Esophagus (tissue), 2 donors: Measurements from ENCODE around the gene HERPUD1. TPM values are rescaled to one million over a fixed set of nuclear protein-coding genes. Genes with fewer than 3 reads are reported as not detected.
"Not testable (repeated sequence)": the region's sequence is repeated elsewhere in the genome, so short reads cannot be mapped to it uniquely, and the experiment has no call there.

Experiments used
- H3K27ac ChIP-seq, 2 donors: one replicate each; pipeline ENCODE4 v1.5.1; 2013; ENCODE audit warnings: low read depth in 2 of 2, mild to moderate bottlenecking in 2 of 2, inconsistent platforms in 1 of 2, low read length in 1 of 2, moderate library complexity in 1 of 2
- H3K27me3 ChIP-seq, 2 donors: one replicate each; pipeline ENCODE4 v1.6.1; 2013; ENCODE audit warnings: low read length in 2 of 2, control low read depth in 1 of 2, mild to moderate bottlenecking in 1 of 2; ENCODE audit not compliant: insufficient read depth in 2 of 2, control insufficient read depth in 1 of 2
- H3K36me3 ChIP-seq, 2 donors: one replicate each; pipeline ENCODE4 v1.6.1; 2013; ENCODE audit warnings: low read length in 1 of 2; ENCODE audit not compliant: control insufficient read depth in 2 of 2, insufficient read depth in 2 of 2
- H3K4me1 ChIP-seq, 2 donors: one replicate each; pipeline ENCODE4 v1.6.1; 2013; ENCODE audit warnings: low read length in 1 of 2; ENCODE audit not compliant: control insufficient read depth in 2 of 2, insufficient read depth in 2 of 2
- H3K4me3 ChIP-seq, 2 donors: one replicate each; pipeline ENCODE4 v1.5.1; 2013; ENCODE audit warnings: low read length in 2 of 2, mild to moderate bottlenecking in 2 of 2, low read depth in 1 of 2, moderate library complexity in 1 of 2
- H3K9me3 ChIP-seq, 2 donors: one replicate each; pipeline ENCODE4 v1.6.1; 2013; ENCODE audit warnings: mild to moderate bottlenecking in 2 of 2, low read depth in 1 of 2, low read length in 1 of 2, moderate library complexity in 1 of 2; ENCODE audit not compliant: control insufficient read depth in 2 of 2, insufficient read depth in 1 of 2
- WGBS, 2 donors: extraction: QIAGEN DNeasy Blood & Tissue Kit; methylation state at CpG; one replicate each; pipeline ENCODE4 v1.1.7; 2013; 5-methylcytosine and 5-hydroxymethylcytosine counted together
- polyA plus RNA-seq, 2 donors: library from polyadenylated mRNA; stranded (reverse); fragments of 200-250 nt; gene quantifications; one replicate each; pipeline ENCODE4 v1.2.3, GENCODE V29; 2013
- donor health status: healthy with polysubstance abuse.
- donor health status: Bipolar disorder and iron deficiency.

Gene HERPUD1
- polyA plus RNA-seq, 2 donors = 25.6 to 45.4 TPM

DNA sequence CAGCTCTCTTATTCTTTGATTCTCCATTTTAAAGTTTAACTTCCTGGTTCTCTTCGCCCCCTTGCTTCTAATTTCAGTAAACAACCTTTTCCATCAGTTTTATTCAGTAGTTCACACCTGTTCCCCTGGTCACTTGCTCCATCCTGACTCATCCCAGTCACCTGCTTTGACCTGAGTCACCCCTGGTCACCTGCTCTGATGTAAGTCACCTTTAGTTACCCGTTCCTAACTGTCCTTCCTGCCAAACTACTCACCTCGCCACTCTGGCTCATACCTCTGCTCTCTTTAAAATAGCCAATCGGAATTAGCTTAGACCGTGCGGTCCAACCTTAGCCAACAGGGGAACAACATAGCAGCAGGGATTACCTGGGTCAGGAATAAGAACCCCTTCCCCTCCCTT, 52.7 kb downstream of the HERPUD1 start:
- H3K4me3 ChIP-seq = no peak overlapping the region
- 80 to 84% methylated on average over 6 of the region's 6 CpGs for WGBS, 2 donors
- no peaks in the 10 kb centered on the region for H3K27me3 ChIP-seq
- no peaks in the 10 kb centered on the region for H3K36me3 ChIP-seq
- no peaks in the 10 kb centered on the region for H3K9me3 ChIP-seq
- no peak overlapping the region for H3K27ac ChIP-seq
- peaks cover 0 to 18% of the 10 kb centered on the region in 2 donors for H3K4me1 ChIP-seq

DNA sequence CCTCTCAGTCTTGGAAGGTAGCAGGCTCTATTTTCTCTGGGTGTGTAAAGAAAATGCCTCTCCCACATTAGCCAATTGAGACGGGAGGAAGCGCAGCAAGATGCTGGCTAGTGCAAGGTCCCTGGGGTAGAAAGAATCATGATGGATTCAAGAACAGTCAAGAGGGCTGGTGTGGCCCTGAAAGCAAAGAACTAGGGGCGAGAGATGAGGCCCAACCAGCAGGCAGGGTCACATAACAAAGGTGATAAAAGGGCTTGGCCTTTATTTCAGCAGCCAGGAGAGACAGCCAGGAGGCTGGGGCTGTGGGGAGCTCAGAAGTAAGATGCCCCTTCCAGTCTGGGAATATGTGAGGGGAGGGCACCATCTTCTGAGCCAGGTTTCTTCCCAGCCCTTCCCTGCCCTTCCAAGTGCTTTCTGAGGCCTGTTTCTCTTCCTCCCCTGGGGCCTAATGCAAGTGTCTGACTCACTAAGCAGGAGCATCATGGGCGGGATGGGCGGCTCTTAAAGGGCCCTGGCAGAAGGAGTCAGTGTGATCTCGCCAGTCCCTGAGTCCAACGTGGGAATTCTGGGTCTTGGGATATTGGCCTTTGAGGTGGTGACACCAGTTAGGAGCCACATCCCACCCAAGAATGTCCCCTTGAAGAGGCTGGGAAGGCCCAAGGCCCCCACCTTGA, 53.5 kb downstream of the HERPUD1 start:
- Histone ChIP-seq H3K4me3 (no peak overlapping the region), H3K27me3 (no peaks in the 10 kb centered on the region), H3K36me3 (no peaks in the 10 kb centered on the region), H3K4me1 (peaks cover 0 to 18% of the 10 kb centered on the region in 2 donors), H3K27ac (peak overlapping the region; percentile 15 to 75), H3K9me3 (no peaks in the 10 kb centered on the region)
- 40 to 60% methylated on average over 7 of the region's 7 CpGs for WGBS, 2 donors

DNA sequence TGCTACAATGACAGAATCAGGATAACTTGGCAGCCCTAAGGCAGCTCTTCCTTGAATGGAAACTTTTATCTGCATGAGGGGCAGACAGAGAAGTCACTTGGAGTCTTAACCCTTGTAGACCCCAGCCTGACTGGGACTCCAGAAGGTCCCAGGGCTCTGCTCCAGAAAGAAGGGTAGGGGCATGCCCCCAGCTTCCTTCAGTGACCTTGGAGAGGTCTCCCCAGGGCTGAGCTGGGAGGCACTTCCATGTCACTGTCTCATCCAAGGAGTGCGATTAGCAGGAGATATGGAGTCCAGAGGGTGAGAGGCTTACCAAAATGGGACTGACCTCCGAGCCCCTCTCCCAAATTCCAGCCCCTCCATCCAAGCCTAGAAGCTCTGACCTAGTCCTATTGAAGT, 54.0 kb downstream of the HERPUD1 start:
- no peaks in the 10 kb centered on the region for H3K9me3 ChIP-seq
- peaks cover 0 to 20% of the 10 kb centered on the region in 2 donors for H3K4me1 ChIP-seq
- H3K27me3 ChIP-seq = no peaks in the 10 kb centered on the region
- 65 to 69% methylated on average over 2 of the region's 2 CpGs for WGBS, 2 donors
- H3K36me3 ChIP-seq = no peaks in the 10 kb centered on the region
- H3K27ac ChIP-seq = peak overlapping the region in 1 of 2 donors; percentile 75
- H3K4me3 ChIP-seq = no peak overlapping the region

DNA sequence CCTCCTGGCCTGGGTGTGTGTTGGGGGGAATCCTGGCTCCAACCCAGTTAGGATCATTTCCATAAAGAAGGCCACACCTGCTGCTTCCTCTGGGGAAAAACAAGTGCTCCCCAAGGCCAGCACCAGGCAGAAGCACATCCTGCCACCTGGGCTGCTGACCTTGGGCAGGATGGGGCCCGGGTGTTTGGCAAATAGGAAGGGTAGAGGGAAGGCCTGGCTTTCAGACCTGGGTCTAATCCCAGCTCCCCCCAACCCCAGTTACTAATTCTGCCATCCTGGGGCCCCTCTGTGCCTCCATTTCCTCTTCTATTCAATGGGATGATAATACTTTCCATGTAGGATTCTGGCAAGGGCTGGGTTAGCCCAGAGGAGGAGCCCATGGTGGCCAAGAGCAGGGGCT, 54.4 kb downstream of the HERPUD1 start:
- WGBS, 2 donors = 40 to 60% methylated on average over 1 of the region's 1 CpG
- no peaks in the 10 kb centered on the region for H3K9me3 ChIP-seq
- no peaks in the 10 kb centered on the region for H3K27me3 ChIP-seq
- H3K4me3 ChIP-seq = no peak overlapping the region
- H3K27ac ChIP-seq = peak overlapping the region in 1 of 2 donors; percentile 75
- H3K36me3 ChIP-seq = no peaks in the 10 kb centered on the region
- H3K4me1 ChIP-seq = peaks cover 0 to 20% of the 10 kb centered on the region in 2 donors

DNA sequence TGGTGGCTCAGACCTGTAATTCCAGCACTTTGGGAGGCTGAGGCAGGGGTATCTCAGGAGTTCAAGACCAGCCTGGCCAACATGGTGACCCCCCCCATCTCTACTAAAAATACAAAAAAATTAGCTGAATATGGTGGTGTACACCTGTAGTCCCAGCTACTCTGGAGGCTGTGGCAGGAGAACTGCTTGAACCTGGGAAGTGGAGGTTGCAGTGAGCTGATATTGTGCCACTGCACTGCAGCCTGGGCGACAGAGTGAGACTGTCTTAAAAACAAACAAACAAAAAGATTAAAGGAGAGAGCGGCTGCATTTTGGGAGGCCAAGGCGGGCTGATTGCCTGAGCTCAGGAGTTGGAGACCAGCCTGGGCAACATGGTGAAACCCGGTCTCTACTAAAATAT, 55.0 kb downstream of the HERPUD1 start:
- H3K4me1 ChIP-seq = peaks cover 0 to 20% of the 10 kb centered on the region in 2 donors
- 91 to 92% methylated on average over 4 of the region's 4 CpGs for WGBS, 2 donors
- H3K9me3 ChIP-seq, H3K27ac ChIP-seq, H3K36me3 ChIP-seq, H3K4me3 ChIP-seq, H3K27me3 ChIP-seq: not testable (repeated sequence)

DNA sequence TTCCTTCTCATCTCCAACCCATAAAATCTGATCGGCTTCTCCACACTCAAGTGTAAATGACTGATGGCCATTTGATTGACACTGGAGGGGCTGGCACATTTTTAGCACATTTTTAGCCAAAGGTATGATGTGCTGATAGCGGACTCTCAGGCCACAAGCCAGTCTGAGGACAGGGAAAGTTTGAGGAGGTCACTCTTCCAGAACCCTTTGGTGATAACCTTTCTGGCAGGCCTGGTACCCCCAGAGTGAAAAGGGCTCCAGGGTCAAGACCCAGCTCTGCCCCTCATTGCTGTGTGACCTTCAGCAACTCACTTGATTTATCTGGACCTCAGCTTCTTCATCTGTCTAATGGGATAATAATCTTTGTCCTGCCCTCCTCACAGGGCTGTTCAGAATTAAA, 55.8 kb downstream of the HERPUD1 start:
- Histone ChIP-seq H3K27ac (no peak overlapping the region), H3K4me1 (peaks cover 0 to 20% of the 10 kb centered on the region in 2 donors), H3K36me3 (no peaks in the 10 kb centered on the region), H3K4me3 (no peak overlapping the region), H3K9me3 (no peaks in the 10 kb centered on the region), H3K27me3 (no peaks in the 10 kb centered on the region)
- WGBS, 2 donors = 92 to 93% methylated on average over 2 of the region's 2 CpGs

DNA sequence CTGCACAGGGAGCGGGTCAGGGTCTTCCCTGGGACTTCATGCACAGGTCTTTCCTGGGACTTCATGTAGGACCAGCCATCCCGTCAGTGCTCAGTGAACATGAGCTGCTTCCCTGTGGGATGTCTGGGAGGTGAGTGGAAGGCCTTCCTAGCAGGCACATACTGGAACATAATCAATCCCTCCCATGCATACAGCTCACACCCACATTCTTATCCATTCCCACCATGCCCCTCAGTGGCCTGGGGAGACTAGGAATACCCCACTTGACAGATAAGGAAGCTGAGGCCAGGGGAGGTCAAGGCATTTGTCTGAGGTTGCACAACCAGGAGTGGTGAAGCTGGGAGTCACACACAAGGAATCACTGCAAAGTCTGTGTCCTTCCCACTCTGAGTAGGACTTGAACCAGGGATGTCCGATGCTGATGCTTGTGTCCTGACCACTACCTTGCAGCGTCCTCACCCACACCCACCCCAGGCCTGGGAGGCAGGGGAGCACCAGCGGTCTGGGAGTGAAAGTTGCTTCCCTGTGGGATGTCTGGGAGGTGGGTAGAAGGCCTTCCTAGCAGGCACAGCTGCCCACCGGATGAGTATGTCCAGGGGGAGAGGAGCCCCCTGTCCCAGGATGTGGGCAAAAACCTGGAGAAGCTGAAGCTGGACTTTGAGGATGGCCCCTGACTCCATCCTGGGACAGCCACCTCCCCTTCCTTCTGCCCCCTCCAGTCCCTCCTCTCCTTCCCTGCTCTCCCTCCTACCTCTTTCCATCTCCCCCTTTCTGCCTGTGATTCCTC, 56.4 kb downstream of the HERPUD1 start:
- peak overlapping the region; percentile 79 to 89 for H3K4me3 ChIP-seq
- H3K9me3 ChIP-seq = no peaks in the 10 kb centered on the region
- no peaks in the 10 kb centered on the region for H3K27me3 ChIP-seq
- H3K4me1 ChIP-seq = peaks cover 0 to 20% of the 10 kb centered on the region in 2 donors
- no peaks in the 10 kb centered on the region for H3K36me3 ChIP-seq
- H3K27ac ChIP-seq = peak overlapping the region; percentile 69 to 81
- 67 to 81% methylated on average over 6 of the region's 6 CpGs for WGBS, 2 donors

DNA sequence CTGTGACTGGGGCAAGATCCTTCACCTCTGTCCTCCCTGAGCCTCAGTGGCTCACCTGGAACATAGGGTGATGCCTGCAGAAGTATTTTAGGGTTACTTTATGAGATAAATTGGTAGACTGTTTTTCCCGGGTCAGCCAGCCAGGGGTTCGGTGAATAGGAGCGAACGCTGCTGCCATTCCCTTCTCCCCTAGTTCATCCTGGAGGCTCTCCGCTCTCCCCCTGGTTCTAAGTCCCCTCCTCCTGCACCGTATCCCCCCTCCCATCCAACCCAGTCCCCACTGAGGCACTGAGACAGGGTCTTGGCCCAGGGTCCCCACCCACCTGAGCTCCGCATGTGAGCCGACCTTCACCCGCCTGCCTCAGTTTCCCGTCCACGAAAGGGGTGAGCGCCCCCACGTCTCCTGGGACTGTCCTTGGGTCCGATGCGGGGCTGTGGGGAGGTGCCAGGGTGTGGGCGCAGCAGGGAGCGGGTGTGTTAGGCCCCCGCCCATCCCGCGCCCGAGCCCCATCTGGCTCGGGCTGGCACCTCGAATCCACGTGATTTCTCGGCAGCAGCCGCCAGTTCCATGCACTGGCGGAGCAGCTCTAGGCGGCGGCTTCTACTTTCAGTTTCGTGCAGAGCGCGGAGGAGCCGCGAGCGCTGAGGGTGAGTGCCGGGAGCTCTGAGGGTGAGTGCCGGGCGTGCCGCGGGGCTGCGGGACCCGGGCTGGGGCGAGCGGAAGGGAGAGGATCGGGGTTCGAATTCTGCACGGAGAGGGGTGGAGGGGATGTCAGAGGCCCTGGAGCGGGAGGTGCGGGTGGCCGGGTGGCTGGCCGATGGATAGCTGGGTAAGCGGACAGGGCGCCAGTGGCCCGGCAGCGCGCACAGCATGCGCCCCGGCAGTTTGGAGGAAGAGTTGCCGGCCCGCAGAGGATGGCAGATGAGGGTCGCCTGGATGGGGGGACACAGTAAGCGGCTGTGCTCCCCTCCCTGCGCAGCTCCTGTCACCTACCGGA, 57.3 kb downstream of the HERPUD1 start, which contains the start of gene NLRC5:
Gene NLRC5 (plus strand): TSS at position 610 of the 998 bp plus-strand sequence. CDS start 31,156 bp downstream, outside the sequence.
- WGBS, 2 donors = 2 to 5% methylated on average over 39 to 64 of the region's 64 CpGs
- no peaks in the 10 kb centered on the region for H3K36me3 ChIP-seq
- no peaks in the 10 kb centered on the region for H3K27me3 ChIP-seq
- H3K27ac ChIP-seq = peak within 1 kb of the TSS; percentile 81 to 84
- peaks cover 0 to 20% of the 10 kb centered on the region in 2 donors for H3K4me1 ChIP-seq
- H3K4me3 ChIP-seq = peak within 1 kb of the TSS; percentile 79 to 89
- H3K9me3 ChIP-seq = no peaks in the 10 kb centered on the region

DNA sequence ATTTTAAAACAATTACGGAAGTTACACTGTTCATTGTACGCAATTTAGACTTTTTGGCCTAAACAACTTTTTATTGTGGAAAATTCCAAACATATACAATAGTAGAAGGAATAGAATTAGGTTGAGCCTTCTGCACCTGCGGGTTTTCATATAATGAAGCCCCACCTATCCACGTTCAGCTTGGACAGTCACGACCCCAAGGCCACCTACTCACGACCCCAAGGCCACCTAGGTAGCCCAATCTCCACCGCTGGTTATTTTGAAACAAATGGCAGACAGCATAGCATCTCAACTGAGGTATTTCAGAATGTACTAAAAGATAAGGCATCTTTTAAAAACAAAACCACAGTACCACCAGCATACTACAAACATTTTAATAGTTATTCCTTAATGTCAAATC, 58.0 kb downstream of the HERPUD1 start:
- Histone ChIP-seq H3K27me3 (no peaks in the 10 kb centered on the region), H3K9me3 (no peaks in the 10 kb centered on the region), H3K4me3 (peak overlapping the region; percentile 79 to 89), H3K27ac (peak overlapping the region in 1 of 2 donors; percentile 84), H3K36me3 (no peaks in the 10 kb centered on the region), H3K4me1 (peaks cover 0 to 20% of the 10 kb centered on the region in 2 donors)
- 11 to 18% methylated on average over 7 of the region's 7 CpGs for WGBS, 2 donors
